A549 (cell line): ENCODE results near the gene FGGY.

Source experiments
- MAFK ChIP-seq: fragments of 450-650 bp; IDR thresholded peaks from 2 replicates; pipeline ENCODE4 v1.6.1; 2014; ENCODE audit not compliant: partially characterized antibody
- MAZ ChIP-seq: fragments of 150-350 bp; IDR thresholded peaks from 2 replicates; pipeline ENCODE4 v1.6.1; 2014; ENCODE audit warnings: antibody characterized with exemption, low read depth, low read length, borderline replicate concordance
- MYC ChIP-seq: IDR thresholded peaks from 2 replicates; pipeline ENCODE4 v1.6.1; 2012; ENCODE audit warnings: mild to moderate bottlenecking, inconsistent platforms, low read length, improper control_type of control experiment, borderline replicate concordance
- PBX3 ChIP-seq: IDR thresholded peaks from 2 replicates; pipeline ENCODE4 v1.6.1; 2012
- POLR2A ChIP-seq: IDR thresholded peaks from 2 replicates; pipeline ENCODE4 v1.6.1; 2012; ENCODE audit warnings: mild to moderate bottlenecking, low read length
- SREBF2 ChIP-seq: fragments of 450-650 bp; IDR thresholded peaks from 2 replicates; pipeline ENCODE4 v1.6.1; 2014; ENCODE audit warnings: mild to moderate bottlenecking, moderate library complexity
- TFCP2L1 ChIP-seq: fragments of 250-450 bp; sonication (Bioruptor Pico); IDR thresholded peaks from 2 replicates; pipeline ENCODE4 v1.5.0; 2021; ENCODE audit warnings: mild to moderate bottlenecking
- TF ChIP-seq, protein P1 (sequence below): fragments of >200 bp; sonication (Bioruptor Twin); formaldehyde crosslinking; IDR thresholded peaks from 3 replicates; pipeline ENCODE4 v1.5.1; 2016
- TF ChIP-seq, protein P2 (sequence below): fragments of 250-450 bp; sonication (Bioruptor Pico); IDR thresholded peaks from 2 replicates; pipeline ENCODE4 v1.5.0; 2021; ENCODE audit warnings: mild to moderate bottlenecking, moderate library complexity, borderline replicate concordance

DNA sequence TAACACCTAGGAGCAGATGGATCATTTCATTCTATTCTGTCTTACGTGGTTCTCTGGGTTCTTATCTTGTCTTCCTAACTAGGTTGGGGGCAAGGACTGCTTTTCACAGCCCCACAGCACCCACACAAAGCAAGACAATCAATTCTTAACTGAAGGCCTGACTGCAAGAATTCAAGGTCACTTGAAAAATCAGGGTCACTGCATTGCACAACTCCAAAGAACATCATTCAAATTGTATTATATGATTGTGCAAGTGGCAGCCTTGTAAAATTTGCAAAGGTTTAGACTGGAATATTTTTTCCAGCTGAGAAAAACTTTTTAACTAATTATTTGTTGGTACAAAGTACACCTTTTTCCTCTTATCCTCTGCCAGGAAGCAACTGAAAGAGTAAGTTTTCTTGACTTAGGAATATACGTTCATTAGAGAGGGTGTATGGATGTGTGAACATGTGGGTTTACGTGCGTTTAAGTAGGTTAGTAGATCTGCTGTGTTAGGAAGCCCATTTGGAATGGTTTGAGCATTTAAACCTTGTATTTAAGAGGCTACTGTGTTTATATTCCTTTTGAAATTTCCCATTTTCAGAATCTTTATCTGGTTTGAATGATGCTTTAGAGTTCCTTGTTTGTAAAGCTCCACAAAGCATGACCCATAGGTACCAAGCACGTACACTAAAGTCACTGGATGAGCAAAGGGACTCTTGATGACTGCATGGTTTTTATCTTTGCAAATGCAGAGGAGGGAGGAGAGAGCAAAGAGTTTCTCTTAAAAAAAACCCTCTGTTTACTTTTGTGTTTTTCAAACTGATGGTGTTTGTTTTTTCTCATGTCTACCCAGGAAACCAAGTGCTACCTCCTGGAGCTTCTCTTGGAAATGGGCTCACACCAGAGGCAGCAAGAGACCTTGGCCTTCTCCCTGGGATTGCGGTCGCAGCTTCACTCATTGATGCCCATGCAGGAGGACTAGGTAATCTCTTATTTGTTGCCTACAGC is 214.9 kb downstream of the FGGY start:
- no peak for TF ChIP-seq SREBF2
- no peak for TF ChIP-seq MYC
- TF ChIP-seq MAFK: no peak
- TF ChIP-seq, protein P1, sequence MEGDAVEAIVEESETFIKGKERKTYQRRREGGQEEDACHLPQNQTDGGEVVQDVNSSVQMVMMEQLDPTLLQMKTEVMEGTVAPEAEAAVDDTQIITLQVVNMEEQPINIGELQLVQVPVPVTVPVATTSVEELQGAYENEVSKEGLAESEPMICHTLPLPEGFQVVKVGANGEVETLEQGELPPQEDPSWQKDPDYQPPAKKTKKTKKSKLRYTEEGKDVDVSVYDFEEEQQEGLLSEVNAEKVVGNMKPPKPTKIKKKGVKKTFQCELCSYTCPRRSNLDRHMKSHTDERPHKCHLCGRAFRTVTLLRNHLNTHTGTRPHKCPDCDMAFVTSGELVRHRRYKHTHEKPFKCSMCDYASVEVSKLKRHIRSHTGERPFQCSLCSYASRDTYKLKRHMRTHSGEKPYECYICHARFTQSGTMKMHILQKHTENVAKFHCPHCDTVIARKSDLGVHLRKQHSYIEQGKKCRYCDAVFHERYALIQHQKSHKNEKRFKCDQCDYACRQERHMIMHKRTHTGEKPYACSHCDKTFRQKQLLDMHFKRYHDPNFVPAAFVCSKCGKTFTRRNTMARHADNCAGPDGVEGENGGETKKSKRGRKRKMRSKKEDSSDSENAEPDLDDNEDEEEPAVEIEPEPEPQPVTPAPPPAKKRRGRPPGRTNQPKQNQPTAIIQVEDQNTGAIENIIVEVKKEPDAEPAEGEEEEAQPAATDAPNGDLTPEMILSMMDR: no peak
- no peak for TF ChIP-seq TFCP2L1 (CRISPR knock-in tag)
- TF ChIP-seq MAZ: no peak
- no peak for TF ChIP-seq POLR2A
- TF ChIP-seq, protein P2, sequence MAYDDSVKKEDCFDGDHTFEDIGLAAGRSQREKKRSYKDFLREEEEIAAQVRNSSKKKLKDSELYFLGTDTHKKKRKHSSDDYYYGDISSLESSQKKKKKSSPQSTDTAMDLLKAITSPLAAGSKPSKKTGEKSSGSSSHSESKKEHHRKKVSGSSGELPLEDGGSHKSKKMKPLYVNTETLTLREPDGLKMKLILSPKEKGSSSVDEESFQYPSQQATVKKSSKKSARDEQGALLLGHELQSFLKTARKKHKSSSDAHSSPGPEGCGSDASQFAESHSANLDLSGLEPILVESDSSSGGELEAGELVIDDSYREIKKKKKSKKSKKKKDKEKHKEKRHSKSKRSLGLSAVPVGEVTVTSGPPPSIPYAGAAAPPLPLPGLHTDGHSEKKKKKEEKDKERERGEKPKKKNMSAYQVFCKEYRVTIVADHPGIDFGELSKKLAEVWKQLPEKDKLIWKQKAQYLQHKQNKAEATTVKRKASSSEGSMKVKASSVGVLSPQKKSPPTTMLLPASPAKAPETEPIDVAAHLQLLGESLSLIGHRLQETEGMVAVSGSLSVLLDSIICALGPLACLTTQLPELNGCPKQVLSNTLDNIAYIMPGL (CRISPR knock-in tag): no peak
- TF ChIP-seq PBX3: no peak
